GM21360 (cell line): ENCODE results near the gene RCOR2.
"Not testable (repeated sequence)": the region's sequence is repeated elsewhere in the genome, so short reads cannot be mapped to it uniquely, and the experiment has no call there.

Experiments
- ATAC-seq: cut with Tn5 transposase; IDR thresholded peaks from one replicate; pipeline ENCODE4 v1.9.1; 2021; ENCODE audit warnings: mild to moderate bottlenecking, moderate library complexity; ENCODE audit not compliant: unreplicated experiment

The RCOR2 gene

DNA sequence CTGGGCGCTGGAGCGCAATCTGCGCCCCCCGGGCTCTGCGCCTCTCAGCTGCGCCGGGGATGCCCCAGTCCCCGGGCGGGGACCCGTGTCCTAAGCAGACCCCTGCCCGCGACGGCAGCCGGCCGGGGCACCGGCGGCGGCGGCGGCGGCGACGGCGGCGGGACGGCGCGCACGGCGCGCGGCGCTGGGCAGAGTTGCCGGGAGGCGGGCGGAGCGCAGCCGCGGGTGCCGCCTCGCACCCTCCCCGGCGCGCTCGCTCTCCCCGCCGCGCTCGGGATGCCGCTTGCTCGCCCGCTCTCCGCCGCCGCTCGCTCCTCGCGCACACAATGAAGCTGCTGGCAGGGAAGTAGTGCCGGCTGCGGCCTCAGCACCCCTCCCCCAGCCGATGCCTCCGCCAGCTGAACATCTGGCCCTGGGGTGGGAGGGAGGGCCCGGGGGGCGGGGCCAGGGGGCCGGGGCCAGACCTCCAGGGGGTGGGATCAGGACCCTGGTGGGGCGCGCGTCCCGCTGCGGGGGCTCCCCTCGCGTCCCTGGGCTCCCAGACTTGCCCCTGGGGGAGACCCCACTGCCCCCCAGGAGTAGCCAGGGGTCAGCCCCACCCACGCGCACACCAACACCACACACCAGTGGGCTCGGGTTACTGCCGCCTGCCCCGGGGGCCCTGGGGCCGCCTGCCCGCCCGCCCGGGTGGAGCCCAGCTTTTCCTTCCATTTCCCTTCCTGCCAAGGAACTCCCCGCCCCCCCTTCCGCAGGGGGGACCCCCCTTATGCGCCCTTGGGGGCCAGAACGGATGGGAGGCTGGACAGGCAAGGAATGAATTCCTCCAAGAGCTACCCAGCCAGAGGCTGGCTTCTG, at the start of gene RCOR2:
RCOR2 (minus strand) TSS at position 328 of the 855 bp plus-strand sequence. CDS start 708 bp downstream, outside the sequence.
- no peak for ATAC-seq

DNA sequence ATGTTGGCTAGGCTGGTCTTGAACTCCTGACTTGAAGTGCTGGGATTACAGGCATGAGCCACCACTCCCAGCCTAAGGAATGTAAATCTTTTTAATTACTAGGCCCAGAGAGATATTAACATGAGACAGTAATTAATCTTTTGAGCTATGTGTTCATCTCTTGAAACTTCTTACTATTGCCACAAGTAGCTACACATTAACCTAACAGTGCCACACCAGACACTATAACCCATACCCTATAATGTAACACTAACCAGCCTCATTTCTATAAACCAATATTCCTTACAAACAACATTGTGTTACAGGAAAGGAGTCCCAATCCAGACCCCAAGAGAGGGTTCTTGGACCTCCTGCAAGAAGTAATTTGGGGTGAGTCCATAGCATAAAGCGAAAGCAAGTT, 49.5 kb upstream of the RCOR2 start:
- ATAC-seq: no peak

DNA sequence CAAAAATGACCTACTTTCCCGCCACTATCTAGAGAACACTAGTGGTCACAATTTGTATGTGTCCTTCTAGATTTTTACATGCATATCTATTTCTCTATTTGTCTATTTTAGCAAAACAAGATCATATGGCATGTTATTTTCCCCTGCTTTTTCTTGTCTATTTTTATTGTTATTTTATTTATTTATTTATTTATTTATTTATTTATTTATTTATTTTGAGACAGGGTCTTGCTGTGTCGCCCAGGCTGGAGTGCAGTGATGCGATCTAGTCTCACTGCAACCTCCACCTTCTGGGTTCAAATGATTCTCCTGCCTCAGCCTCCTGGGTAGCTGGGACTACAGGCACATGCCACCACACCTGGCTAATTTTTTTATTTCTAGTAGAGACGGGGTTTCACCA, 46.9 kb upstream of the RCOR2 start:
- not testable (repeated sequence) for ATAC-seq

DNA sequence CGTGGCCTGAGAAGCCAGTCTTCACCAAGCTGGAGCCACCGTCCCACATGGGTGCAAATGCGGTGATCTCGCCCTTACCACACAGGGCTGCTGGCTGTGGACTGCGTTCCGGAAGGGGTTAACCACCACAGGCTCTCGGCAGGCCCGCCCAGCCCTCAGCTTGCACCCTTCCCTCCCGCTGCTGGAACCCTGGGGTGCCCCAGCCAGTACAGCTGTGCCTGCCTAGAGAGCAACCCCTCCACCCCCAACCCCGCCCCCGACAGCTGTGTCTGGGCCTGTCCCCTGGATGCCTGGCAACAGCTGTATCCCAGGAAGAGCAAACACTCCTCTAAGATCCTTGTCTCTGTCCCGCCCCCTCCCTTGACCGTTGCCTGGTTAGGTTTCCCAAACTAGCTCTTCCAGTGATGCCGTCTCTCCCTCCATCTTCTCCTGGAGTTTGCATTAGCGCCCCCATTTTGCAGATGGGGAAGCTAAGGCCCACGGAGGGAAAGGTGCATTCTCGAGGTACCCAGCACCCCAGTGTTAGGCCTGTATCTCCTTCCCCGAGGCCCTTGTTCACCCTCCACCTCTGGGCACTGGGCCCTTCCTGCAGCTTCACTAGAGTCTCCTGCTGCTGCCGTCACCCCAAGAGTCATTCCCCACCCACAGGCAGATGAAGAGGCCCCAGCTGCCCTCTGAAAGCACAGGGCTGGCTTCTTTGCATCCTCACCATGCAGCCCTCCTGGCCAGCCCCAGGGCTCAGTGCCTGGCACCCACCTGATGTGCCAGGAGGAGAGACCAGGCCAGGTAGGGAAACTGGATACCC, 44.8 kb upstream of the RCOR2 start:
- no peak for ATAC-seq

DNA sequence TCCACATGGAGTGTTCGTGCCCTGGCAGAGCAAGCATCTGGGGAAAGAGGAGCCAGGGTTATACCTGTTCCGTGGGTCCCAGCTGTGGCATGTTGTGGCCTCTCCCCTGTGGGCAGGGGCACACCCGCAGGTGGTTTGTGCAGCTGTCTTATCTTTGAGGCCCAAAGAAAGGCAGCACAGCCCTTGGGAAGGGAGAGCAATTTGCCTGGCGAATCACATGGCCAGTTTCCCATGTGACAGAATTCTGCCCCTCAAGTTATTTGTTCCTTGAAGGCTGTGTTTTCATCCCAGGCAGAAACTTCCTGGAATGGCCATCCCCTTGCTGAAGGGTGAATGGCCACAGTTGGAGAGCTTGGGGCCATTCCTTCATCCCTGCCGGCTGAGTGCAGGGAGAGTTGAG, 41.0 kb upstream of the RCOR2 start:
- no peak for ATAC-seq

DNA sequence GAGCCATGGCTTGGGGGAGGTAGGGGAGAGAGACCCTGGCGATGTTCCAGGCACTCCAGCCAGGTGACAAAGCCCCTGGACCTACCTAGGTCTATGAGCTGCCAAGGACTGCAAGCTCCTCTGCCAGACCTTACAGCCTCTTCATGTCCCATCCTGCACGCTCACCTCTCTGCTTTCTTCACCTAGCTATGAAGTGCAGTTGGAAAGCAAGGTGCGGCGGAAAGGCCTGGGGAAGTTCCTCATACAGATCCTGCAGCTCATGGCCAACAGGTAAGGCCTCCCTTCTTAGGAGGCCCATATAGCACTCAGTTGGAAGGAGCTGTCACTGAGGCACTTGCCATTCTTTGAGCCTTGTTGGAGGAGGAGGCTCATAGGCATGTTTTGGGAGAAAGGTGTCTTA, 35.6 kb upstream of the RCOR2 start:
- ATAC-seq: no peak

DNA sequence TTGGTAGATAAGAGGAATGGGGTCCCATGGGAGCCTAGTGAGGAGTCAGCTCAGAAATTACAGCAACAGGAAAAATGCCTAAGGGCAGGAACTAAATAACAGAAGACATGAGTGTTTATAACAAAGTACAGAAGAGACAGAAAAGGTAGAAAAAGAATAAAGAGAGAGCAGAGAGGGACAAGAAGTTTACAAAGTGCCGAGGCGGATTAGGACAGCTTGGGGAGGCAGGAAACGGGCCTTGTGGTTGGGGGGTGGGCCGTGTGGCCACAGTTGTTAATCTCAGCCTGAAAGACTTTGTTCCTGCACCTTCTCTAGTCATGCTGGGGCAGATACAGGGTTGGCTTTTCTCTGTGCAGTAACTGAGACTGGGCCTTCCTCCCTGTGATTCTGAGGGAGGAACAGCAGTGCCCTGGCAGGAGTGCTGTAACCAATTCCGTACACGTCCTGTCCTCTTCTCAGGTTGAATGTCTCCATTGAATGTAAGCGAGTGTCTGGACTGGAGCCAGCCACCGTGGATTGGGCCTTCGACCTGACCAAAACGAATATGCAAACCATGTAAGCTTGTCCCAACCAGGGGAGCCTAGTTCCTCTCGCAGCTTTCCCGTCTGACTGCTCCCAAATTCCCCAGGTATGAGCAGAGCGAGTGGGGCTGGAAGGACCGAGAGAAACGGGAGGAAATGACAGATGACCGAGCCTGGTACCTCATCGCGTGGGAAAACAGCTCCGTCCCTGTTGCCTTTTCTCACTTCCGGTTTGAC, 35.0 kb upstream of the RCOR2 start:
- no peak for ATAC-seq

DNA sequence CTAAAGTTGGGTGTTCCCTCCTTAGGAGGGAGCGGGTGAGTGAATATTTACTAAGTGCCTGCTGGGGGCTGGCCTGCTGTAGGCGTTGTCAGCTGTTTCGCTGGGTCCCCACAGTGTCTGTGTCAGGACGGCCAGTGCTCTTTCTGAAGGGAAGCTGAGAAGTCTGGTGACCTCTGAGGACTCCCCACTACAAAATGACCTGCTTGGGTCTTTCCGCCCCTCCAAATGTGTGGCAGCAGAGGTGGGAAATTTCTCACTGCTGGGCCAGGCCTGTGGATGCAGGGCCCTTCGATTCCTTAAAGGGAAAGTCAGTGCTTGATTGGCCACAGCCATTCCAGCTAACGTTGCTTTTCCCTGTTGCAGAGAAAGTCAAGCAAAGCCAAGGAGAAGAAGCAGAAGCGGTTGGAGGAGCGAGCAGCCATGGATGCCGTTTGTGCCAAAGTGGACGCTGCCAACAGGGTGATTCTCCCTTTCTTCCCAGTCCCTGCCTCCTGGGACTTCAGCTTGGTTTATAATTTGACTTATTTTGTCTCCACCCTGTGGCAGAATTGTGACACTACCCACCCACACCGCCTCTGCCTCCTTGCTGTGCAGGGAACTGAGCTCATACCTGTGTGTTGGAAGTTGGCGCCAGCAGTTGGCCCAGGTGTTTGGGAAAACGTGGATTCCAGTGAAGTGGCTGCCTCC, 28.7 kb upstream of the RCOR2 start:
- ATAC-seq: no peak

DNA sequence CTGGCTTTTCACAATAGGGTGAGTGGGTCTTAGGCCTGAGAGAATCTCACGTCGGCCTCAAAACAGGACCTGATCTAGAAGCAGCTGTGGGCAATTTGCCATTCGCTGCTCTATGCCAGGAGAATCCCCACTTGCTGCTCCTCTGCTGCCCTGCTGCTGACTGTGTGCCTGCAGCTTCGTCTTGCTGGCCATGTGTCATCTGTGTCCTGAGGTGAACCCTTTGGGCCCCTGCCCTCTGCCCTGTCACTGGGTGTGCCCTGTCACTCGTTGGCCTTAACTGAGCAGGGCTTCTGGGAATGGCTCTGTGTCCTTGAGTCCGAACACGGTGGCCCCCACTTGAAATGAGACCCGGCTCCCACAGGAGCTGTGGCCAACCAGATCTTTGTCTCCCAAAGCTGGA, 28.0 kb upstream of the RCOR2 start:
- ATAC-seq: no peak

DNA sequence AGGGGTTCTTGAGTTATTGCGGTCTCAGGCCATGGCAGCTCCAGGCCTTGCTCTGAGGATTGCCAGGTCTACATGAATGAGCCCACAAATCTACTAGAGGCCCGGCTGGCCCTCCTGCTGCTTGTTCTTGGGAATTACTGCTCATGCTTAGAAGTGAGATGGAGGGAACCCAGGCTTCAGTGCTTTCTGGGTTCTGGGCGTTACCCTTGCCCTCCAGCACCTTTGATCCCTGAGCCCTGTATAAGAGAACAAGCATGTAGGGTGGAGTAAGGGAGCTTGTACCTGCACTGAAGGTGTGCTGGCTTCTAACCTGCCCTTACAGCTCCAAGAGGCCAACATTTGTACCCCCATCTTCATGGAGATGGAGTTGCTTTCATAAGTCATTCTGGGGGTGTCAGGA, 25.8 kb upstream of the RCOR2 start:
- no peak for ATAC-seq

DNA sequence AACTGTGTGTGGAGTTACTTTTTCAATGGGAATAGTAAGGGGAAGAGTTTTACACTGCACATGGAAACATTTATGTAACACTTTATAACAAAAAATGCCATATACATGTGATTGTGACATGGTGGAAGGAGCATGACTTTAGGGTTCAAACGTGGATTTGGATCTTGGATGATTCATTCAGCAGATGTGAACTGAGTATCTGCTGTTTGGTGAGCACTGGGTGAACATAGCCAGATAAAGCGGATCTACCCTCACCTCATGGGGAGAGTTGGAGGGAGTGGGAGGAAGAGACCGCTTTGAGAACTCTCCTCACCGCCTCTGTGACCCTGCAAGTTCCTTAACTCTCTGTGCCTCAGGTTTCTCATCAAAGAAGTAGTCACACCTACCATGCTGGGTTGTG, 24.9 kb upstream of the RCOR2 start:
- ATAC-seq: no peak

DNA sequence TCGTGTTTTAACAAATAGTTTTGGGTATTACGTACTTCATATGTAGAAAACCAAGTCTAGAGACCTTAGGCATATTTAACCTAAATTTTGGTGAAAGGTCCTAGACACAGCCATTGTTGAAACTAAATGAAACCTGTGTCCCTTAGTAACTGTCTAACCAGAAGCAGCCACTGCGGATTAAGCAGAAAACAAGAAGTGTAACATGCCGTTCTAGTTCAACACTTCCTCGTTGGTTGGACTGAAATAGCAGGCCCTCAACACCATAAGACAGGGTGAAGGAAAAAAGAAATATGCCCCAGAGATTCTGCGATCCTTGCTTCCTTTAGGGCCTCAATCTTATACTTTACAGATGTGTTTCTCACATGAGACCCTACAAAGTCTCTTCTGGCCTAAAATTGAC, 23.8 kb upstream of the RCOR2 start:
- no peak for ATAC-seq

DNA sequence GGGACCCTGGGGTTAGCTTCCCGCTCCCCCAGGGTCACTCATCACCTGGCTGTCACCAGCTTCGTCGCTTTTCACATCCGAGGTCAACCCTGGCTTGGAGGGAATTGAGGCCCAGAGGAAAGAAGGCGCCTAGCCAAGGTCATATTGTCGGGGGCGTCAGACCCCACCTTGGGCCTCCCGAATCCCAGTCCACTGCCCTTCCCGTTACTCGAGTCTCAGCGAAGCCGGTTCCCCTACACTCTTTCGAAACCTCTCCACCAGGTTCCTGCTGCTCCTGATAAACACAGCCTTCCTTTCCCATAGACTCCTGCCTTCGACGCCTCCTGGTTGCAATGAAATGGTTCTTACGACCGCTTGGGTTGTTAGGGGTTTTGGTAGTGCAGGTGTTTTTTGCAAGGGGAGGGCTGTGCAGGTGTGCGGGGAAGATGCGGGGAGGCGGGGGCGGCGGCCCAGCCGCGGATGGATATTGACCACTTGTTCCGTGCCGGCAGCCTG, 22.5 kb upstream of the RCOR2 start:
- ATAC-seq: no peak

DNA sequence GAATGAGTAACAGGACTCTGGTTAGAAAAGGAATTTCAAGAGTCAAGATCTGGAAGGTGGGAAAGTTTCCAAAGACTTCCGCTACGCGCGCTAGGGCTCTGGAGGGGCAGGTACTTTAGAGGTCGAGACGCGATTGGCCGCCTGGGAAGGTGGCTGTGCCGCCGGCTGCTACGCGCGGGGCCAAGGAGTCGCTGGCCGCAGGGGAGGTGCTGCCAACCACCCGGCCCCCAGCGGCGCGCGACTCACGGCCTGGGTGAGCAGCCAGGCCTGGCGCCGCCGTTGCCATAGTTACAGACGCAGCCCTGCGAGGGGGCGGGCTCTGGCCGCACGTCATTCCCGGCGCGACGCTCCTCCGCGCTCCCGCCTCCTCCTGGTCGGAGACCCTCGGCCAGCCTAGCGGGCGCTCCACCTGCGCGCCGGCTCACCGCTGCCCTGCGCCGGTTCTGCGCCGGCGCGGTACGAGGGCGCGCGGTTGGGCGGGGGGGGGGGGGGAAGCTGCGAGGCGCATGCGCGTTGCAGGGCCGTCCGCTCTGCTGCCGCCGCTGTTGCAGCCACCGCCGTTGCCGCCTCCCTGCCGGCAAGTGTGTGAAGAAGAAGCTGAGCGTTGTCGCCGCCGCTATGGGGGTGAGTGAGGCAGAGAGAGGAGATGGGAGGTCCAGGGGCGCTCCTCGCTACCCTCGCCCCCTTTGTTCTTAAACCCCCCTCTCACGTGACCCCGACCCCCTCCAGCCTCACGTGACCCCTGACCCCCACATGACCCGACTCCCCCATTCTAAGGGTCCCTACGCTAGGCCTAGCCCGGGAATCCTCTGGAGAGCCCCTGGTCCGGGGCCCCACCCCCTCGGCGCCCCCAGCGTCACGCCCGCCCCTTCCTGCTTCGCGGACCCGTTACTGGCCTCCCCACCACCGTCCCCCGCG, 21.8 kb upstream of the RCOR2 start, which contains the start of gene NAA40:
NAA40 (plus strand) TSS at position 524 of the 918 bp plus-strand sequence; CDS start at position 619, 95 bp downstream.
- peak; percentile 93 for ATAC-seq

DNA sequence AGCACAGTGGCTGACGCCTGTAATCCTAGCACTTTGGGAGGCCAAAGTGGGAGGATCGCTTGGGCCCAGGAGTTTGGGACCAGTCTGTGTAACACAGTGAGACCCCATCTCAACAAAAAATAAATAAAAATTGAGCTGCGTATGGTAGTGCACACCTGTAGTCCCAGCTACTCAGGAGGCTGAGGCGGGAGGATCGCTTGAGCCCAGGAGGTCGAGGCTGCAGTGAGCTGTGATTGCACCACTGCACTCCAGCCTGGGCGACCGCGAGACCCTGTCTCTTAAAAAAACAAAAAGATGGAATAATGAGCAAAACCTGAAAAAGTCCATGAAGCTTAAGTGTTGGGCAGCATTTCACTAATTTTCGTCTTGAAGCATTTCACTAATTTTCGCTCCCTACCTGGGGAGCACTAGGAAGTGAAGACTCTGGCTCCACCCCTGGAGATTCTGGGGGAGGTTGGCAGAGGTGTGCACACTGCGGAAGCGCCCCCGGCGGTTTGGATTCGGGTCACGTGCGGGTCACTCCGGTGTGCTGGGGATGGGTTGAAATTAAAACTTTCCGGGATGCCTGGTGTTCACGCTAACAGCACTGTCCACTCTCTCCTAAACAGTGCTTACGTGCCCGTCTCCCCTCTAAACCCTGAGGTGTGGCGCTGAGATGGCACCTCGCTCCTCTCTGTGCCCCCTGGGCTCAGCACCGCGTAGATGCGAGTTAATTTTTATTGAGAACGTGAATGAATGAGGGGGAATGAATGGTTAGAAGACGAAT, 20.9 kb upstream of the RCOR2 start:
- ATAC-seq: no peak

DNA sequence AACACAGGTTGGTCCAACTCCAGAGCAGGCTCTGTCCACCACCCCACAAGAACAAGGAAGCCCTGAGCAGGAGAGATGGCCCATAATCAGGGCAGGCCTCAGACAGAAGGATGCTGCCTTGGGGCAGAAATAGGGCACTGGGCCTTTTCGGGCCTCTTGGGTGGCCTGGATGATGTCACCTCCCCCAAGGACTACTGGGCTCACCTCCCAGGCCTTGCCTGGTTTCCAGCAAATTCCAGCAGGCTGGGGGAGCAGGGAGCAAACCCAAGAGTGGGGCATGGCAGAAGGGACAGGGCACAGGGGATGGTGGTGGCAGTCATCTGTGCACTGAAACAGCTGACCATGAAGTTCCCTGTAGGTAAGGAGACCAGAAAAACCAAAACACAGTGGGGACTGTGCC, 16.5 kb upstream of the RCOR2 start:
- no peak for ATAC-seq

DNA sequence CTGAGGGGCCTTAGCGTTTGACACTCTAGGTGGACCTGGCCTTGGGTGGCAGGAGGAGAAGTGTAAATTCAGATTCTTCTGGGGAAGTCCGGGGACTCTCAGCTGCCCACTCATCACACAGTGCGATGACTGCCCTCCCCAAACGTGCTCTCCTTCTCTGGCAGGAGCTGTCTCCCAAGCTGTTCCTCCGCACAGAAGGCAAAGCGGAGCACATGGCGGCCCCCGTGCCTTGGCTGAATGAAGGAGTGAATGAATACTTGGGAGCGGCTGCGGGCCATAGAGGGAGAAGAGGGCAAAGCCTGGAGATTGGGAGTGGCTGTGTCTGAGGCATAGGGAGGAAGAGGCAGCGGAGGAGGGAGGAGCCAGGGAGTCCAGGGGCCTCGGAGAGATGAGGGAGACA, 14.9 kb upstream of the RCOR2 start:
- no peak for ATAC-seq

DNA sequence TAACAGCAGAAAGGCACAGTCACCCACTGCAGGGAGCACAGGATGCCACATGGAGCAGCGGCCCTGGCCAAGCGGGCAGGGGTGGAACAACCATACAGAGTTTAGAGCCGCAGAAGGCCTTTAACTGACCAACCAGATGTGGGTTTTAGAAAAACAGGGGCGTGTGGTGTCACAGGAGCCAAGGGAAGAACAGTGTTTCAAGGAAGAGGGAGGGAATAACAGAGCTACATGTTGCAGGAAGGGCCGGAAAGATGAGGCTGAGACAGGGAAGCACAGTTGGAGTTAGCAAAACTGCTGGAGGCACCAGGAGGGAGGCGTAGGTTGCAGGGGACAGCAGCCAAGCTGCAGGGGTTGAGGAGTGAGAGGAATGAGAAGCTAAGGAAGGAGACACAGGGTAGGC, 14.1 kb upstream of the RCOR2 start:
- no peak for ATAC-seq

DNA sequence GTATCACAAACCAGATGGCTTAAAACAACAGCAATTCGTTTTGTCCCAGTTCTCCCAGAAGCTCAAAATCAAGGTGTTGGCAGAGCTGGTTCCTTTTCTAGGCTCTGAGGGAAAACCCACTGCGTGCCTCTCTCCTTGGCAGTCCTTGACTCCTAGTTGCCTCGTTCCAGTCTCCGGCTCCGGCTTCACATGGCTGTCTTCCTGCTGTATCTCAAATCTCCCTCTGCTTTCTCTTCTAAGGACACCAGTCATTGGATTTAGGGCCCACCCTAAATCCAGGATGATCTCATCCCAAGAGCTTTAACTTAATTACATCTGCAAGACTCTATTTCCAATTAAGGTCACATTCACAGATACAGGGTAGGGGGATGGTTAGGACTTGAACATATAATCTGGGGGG, 12.7 kb upstream of the RCOR2 start:
- ATAC-seq: no peak
